ENCODE results near the gene FOXP1. TPM values are rescaled to one million over a fixed set of nuclear protein-coding genes. Genes with fewer than 3 reads are reported as not detected.

FOXP1 gene
- total and polyA plus RNA-seq, 2 experiments from 2014 or later: 121 to 132 TPM

DNA sequence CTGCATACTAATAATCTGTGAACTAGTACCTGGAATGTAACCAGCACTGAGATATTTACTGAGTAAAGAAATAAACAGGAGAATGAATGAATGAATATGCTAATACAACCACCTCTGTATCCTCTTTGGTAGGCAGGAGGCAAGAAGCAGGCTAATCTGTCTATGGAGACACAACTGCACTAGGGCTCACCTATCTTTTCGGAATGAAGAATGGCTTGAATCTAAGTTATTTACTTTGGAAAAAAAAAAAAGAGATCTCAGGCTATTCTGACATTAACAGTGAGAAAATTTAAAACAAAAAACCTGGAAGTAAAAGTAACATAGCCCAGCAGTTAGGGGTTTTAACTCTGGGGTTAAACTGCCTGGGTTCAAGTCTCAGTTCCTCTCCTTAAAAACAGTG, 174.2 kb downstream of the FOXP1 start:
- H3K4me1 ChIP-seq (ENCODE audit: low read depth): peaks cover 11% of the 10 kb centered on the region
- no peaks in the 10 kb centered on the region for H3K27me3 ChIP-seq
- no peak overlapping the region for H3K4me3 ChIP-seq
- no peaks in the 10 kb centered on the region for H3K9me3 ChIP-seq (ENCODE audit: low read depth)
- H3K27ac ChIP-seq: no peak overlapping the region
- no peaks in the 10 kb centered on the region for H3K36me3 ChIP-seq
- DNase-seq (ENCODE audit: low read depth in 1 of 2, low spot score in 1 of 2): no peak
- TF ChIP-seq, protein P1, sequence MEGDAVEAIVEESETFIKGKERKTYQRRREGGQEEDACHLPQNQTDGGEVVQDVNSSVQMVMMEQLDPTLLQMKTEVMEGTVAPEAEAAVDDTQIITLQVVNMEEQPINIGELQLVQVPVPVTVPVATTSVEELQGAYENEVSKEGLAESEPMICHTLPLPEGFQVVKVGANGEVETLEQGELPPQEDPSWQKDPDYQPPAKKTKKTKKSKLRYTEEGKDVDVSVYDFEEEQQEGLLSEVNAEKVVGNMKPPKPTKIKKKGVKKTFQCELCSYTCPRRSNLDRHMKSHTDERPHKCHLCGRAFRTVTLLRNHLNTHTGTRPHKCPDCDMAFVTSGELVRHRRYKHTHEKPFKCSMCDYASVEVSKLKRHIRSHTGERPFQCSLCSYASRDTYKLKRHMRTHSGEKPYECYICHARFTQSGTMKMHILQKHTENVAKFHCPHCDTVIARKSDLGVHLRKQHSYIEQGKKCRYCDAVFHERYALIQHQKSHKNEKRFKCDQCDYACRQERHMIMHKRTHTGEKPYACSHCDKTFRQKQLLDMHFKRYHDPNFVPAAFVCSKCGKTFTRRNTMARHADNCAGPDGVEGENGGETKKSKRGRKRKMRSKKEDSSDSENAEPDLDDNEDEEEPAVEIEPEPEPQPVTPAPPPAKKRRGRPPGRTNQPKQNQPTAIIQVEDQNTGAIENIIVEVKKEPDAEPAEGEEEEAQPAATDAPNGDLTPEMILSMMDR (IDR thresholded peaks at IDR 0.05; ENCODE audit: low read depth, low read length): no peak

DNA sequence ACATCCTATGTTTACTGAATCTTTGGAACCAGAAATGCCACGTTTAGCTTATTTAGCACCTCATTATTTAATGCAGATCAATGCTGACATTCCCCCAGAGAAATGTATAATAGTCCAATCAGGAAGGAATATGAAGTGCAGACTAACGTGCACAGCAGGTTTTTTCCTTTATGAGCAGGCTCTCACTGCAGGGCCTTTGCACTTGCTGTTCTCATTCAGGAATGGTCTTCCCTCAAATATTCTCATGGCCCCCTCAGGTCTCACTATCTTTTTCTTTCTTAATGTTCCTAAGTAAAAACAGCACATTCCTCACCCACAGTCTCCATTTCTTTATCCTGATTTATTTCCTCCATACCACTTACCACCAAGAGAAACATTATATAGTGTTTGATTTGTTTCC, 174.6 kb downstream of the FOXP1 start:
- H3K4me3 ChIP-seq: no peak overlapping the region
- no peak overlapping the region for H3K27ac ChIP-seq
- H3K36me3 ChIP-seq: no peaks in the 10 kb centered on the region
- no peak for DNase-seq (ENCODE audit: low read depth in 1 of 2, low spot score in 1 of 2)
- no peaks in the 10 kb centered on the region for H3K27me3 ChIP-seq
- H3K4me1 ChIP-seq (ENCODE audit: low read depth): peaks cover 9% of the 10 kb centered on the region
- H3K9me3 ChIP-seq (ENCODE audit: low read depth): no peaks in the 10 kb centered on the region
- TF ChIP-seq, protein P1 (IDR thresholded peaks at IDR 0.05; ENCODE audit: low read depth, low read length): no peak

- Histone ChIP-seq H3K27me3 (no peaks in the 10 kb centered on the region), H3K9me3 (ENCODE audit: low read depth) (no peaks in the 10 kb centered on the region), H3K4me1 (ENCODE audit: low read depth) (peaks cover 9% of the 10 kb centered on the region), H3K27ac (peak overlapping the region; percentile 44), H3K4me3 (no peak overlapping the region), H3K36me3 (no peaks in the 10 kb centered on the region)
- no peak for DNase-seq (ENCODE audit: low read depth in 1 of 2, low spot score in 1 of 2)
- TF ChIP-seq, protein P1 (IDR thresholded peaks at IDR 0.05; ENCODE audit: low read depth, low read length): no peak
Observed at GRCh38 chr3:71407823-71408222, 175.7 kb downstream of the FOXP1 start.

- Histone ChIP-seq H3K36me3 (no peaks in the 10 kb centered on the region), H3K27me3 (no peaks in the 10 kb centered on the region), H3K4me3 (no peak overlapping the region), H3K9me3 (ENCODE audit: low read depth) (no peaks in the 10 kb centered on the region), H3K27ac (peak overlapping the region; percentile 44), H3K4me1 (ENCODE audit: low read depth) (peaks cover 9% of the 10 kb centered on the region)
- no peak for DNase-seq (ENCODE audit: low read depth in 1 of 2, low spot score in 1 of 2)
- TF ChIP-seq, protein P1 (IDR thresholded peaks at IDR 0.05; ENCODE audit: low read depth, low read length): no peak
Observed at GRCh38 chr3:71406972-71407810, 176.3 kb downstream of the FOXP1 start.

GRCh38 chr3:71402911-71403310, 180.6 kb downstream of the FOXP1 start:
- no peaks in the 10 kb centered on the region for H3K9me3 ChIP-seq (ENCODE audit: low read depth)

More at GRCh38 chr3:71402911-71403310, 180.6 kb downstream of the FOXP1 start:
- Histone ChIP-seq H3K4me1 (ENCODE audit: low read depth) (peaks cover 31% of the 10 kb centered on the region), H3K27ac (no peak overlapping the region), H3K36me3 (no peaks in the 10 kb centered on the region), H3K27me3 (no peaks in the 10 kb centered on the region), H3K4me3 (no peak overlapping the region)
- no peak for DNase-seq (ENCODE audit: low read depth in 1 of 2, low spot score in 1 of 2)
- TF ChIP-seq, protein P1 (IDR thresholded peaks at IDR 0.05; ENCODE audit: low read depth, low read length): no peak

Measured in cardiac muscle cell (in vitro differentiated cells and primary cell).